ENCODE results near the gene TMEM44.

TMEM44 gene

GRCh38 chr3:194552327-194552949, 80.8 kb downstream of the TMEM44 start:
- H2BK12ac ChIP-seq (ENCODE audit: low read length) = no peak overlapping the region
- H3K9me3 ChIP-seq (ENCODE audit: insufficient read depth, low read depth, low read length) = no peaks in the 10 kb centered on the region
- H3K79me1 ChIP-seq (ENCODE audit: low read length) = no peaks in the 10 kb centered on the region
- H3K4me3 ChIP-seq (ENCODE audit: low read depth, low read length) = no peak overlapping the region
- H4K91ac ChIP-seq (ENCODE audit: low read depth, low read length) = no peak overlapping the region
- no peak overlapping the region for H4K12ac ChIP-seq (ENCODE audit: low read depth, low read length)
- no peak overlapping the region for H2BK5ac ChIP-seq (ENCODE audit: low read depth, low read length, poor library complexity)
- no peak overlapping the region for H3K18ac ChIP-seq (ENCODE audit: low read length)
- no peak overlapping the region for H3K14ac ChIP-seq (ENCODE audit: low read length)
- H3K36me3 ChIP-seq (ENCODE audit: control insufficient read depth in 1 of 2, insufficient read depth in 2 of 2, low read length in 2 of 2) = no peaks in the 10 kb centered on the region
- no peak for DNase-seq
- no peaks in the 10 kb centered on the region for H3K27me3 ChIP-seq (ENCODE audit: insufficient read depth, low read length)
- no peak overlapping the region for H3K9ac ChIP-seq (ENCODE audit: low read length)
- H4K8ac ChIP-seq (ENCODE audit: low read depth, low read length) = no peak overlapping the region
- H3K79me2 ChIP-seq (ENCODE audit: control insufficient read depth, insufficient read depth, low read length, poor library complexity) = no peaks in the 10 kb centered on the region
- no peak overlapping the region for H3K4ac ChIP-seq (ENCODE audit: low read depth, low read length)
- H3K4me2 ChIP-seq (ENCODE audit: low read length) = no peak overlapping the region
- H3K27ac ChIP-seq (ENCODE audit: low read depth, low read length) = no peak overlapping the region
- no peak overlapping the region for H2AFZ ChIP-seq (ENCODE audit: insufficient read depth, low read length, poor library complexity)
- no peaks in the 10 kb centered on the region for H3K4me1 ChIP-seq (ENCODE audit: control insufficient read depth in 1 of 2, insufficient read depth in 2 of 2, low read length in 2 of 2)
- H2BK120ac ChIP-seq (ENCODE audit: insufficient read depth, low read length, poor library complexity) = no peak overlapping the region
- no peak overlapping the region for H2AK5ac ChIP-seq (ENCODE audit: low read length)
- H3K23ac ChIP-seq (ENCODE audit: low read length) = no peak overlapping the region
- no CpG with 5 or more reads among the region's 8 CpGs for WGBS (ENCODE audit: extremely low coverage, insufficient coverage, insufficient read length)

GRCh38 chr3:194549853-194550252, 83.4 kb downstream of the TMEM44 start:
- no peak overlapping the region for H2AK5ac ChIP-seq (ENCODE audit: low read length)
- no peak overlapping the region for H3K4me3 ChIP-seq (ENCODE audit: low read depth, low read length)
- H3K79me1 ChIP-seq (ENCODE audit: low read length) = no peaks in the 10 kb centered on the region
- H2AFZ ChIP-seq (ENCODE audit: insufficient read depth, low read length, poor library complexity) = no peak overlapping the region
- no peak overlapping the region for H3K23ac ChIP-seq (ENCODE audit: low read length)
- no CpG with 5 or more reads among the region's 9 CpGs for WGBS (ENCODE audit: extremely low coverage, insufficient coverage, insufficient read length)
- no peak overlapping the region for H3K27ac ChIP-seq (ENCODE audit: low read depth, low read length)
- H3K4me2 ChIP-seq (ENCODE audit: low read length) = no peak overlapping the region
- no peak overlapping the region for H3K4ac ChIP-seq (ENCODE audit: low read depth, low read length)
- no peak overlapping the region for H4K12ac ChIP-seq (ENCODE audit: low read depth, low read length)
- H3K18ac ChIP-seq (ENCODE audit: low read length) = no peak overlapping the region
- no peak overlapping the region for H3K9ac ChIP-seq (ENCODE audit: low read length)
- no peak for DNase-seq
- no peaks in the 10 kb centered on the region for H3K4me1 ChIP-seq (ENCODE audit: control insufficient read depth in 1 of 2, insufficient read depth in 2 of 2, low read length in 2 of 2)
- no peak overlapping the region for H4K8ac ChIP-seq (ENCODE audit: low read depth, low read length)
- H3K36me3 ChIP-seq (ENCODE audit: control insufficient read depth in 1 of 2, insufficient read depth in 2 of 2, low read length in 2 of 2) = no peaks in the 10 kb centered on the region
- H3K9me3 ChIP-seq (ENCODE audit: insufficient read depth, low read depth, low read length) = peaks cover 1% of the 10 kb centered on the region
- H3K79me2 ChIP-seq (ENCODE audit: control insufficient read depth, insufficient read depth, low read length, poor library complexity) = no peaks in the 10 kb centered on the region
- H2BK12ac ChIP-seq (ENCODE audit: low read length) = no peak overlapping the region
- no peak overlapping the region for H2BK120ac ChIP-seq (ENCODE audit: insufficient read depth, low read length, poor library complexity)
- H2BK5ac ChIP-seq (ENCODE audit: low read depth, low read length, poor library complexity) = no peak overlapping the region
- no peak overlapping the region for H4K91ac ChIP-seq (ENCODE audit: low read depth, low read length)
- no peak overlapping the region for H3K14ac ChIP-seq (ENCODE audit: low read length)
- no peaks in the 10 kb centered on the region for H3K27me3 ChIP-seq (ENCODE audit: insufficient read depth, low read length)

- no peak overlapping the region for H2BK5ac ChIP-seq (ENCODE audit: low read depth, low read length, poor library complexity)
- WGBS (ENCODE audit: extremely low coverage, insufficient coverage, insufficient read length) = no CpG with 5 or more reads among the region's 16 CpGs
- H3K18ac ChIP-seq (ENCODE audit: low read length) = no peak overlapping the region
Measured at GRCh38 chr3:194548346-194549321, 84.6 kb downstream of the TMEM44 start.

GRCh38 chr3:194547042-194547441, 86.2 kb downstream of the TMEM44 start:
- Histone ChIP-seq H2AK5ac (ENCODE audit: low read length) (no peak overlapping the region), H2BK12ac (ENCODE audit: low read length) (no peak overlapping the region), H3K18ac (ENCODE audit: low read length) (no peak overlapping the region), H3K4me3 (ENCODE audit: low read depth, low read length) (no peak overlapping the region), H3K36me3 (ENCODE audit: control insufficient read depth in 1 of 2, insufficient read depth in 2 of 2, low read length in 2 of 2) (no peaks in the 10 kb centered on the region), H3K4me2 (ENCODE audit: low read length) (no peak overlapping the region), H2AFZ (ENCODE audit: insufficient read depth, low read length, poor library complexity) (no peak overlapping the region), H3K79me1 (ENCODE audit: low read length) (no peaks in the 10 kb centered on the region), H3K9me3 (ENCODE audit: insufficient read depth, low read depth, low read length) (peaks cover 1% of the 10 kb centered on the region), H4K8ac (ENCODE audit: low read depth, low read length) (no peak overlapping the region), H4K91ac (ENCODE audit: low read depth, low read length) (no peak overlapping the region), H3K23ac (ENCODE audit: low read length) (no peak overlapping the region), H4K12ac (ENCODE audit: low read depth, low read length) (no peak overlapping the region), H3K27ac (ENCODE audit: low read depth, low read length) (no peak overlapping the region), H3K27me3 (ENCODE audit: insufficient read depth, low read length) (no peaks in the 10 kb centered on the region), H2BK120ac (ENCODE audit: insufficient read depth, low read length, poor library complexity) (no peak overlapping the region), H3K4me1 (ENCODE audit: control insufficient read depth in 1 of 2, insufficient read depth in 2 of 2, low read length in 2 of 2) (no peaks in the 10 kb centered on the region), H3K14ac (ENCODE audit: low read length) (no peak overlapping the region), H2BK5ac (ENCODE audit: low read depth, low read length, poor library complexity) (no peak overlapping the region), H3K4ac (ENCODE audit: low read depth, low read length) (no peak overlapping the region), H3K9ac (ENCODE audit: low read length) (no peak overlapping the region), H3K79me2 (ENCODE audit: control insufficient read depth, insufficient read depth, low read length, poor library complexity) (no peaks in the 10 kb centered on the region)
- whole genome bisulfite sequencing (ENCODE audit: extremely low coverage, insufficient coverage, insufficient read length) = no CpG with 5 or more reads among the region's 3 CpGs
- DNase-seq = no peak

More at GRCh38 chr3:194548346-194549321, 84.6 kb downstream of the TMEM44 start:
- Histone ChIP-seq H2BK120ac (ENCODE audit: insufficient read depth, low read length, poor library complexity) (no peak overlapping the region), H3K27me3 (ENCODE audit: insufficient read depth, low read length) (no peaks in the 10 kb centered on the region), H3K4ac (ENCODE audit: low read depth, low read length) (no peak overlapping the region), H3K23ac (ENCODE audit: low read length) (no peak overlapping the region), H2AFZ (ENCODE audit: insufficient read depth, low read length, poor library complexity) (no peak overlapping the region), H4K12ac (ENCODE audit: low read depth, low read length) (no peak overlapping the region), H4K91ac (ENCODE audit: low read depth, low read length) (no peak overlapping the region), H2BK12ac (ENCODE audit: low read length) (no peak overlapping the region), H3K4me2 (ENCODE audit: low read length) (no peak overlapping the region), H3K9ac (ENCODE audit: low read length) (no peak overlapping the region), H3K79me2 (ENCODE audit: control insufficient read depth, insufficient read depth, low read length, poor library complexity) (no peaks in the 10 kb centered on the region), H3K4me3 (ENCODE audit: low read depth, low read length) (no peak overlapping the region), H3K36me3 (ENCODE audit: control insufficient read depth in 1 of 2, insufficient read depth in 2 of 2, low read length in 2 of 2) (no peaks in the 10 kb centered on the region), H3K4me1 (ENCODE audit: control insufficient read depth in 1 of 2, insufficient read depth in 2 of 2, low read length in 2 of 2) (no peaks in the 10 kb centered on the region), H4K8ac (ENCODE audit: low read depth, low read length) (no peak overlapping the region), H3K27ac (ENCODE audit: low read depth, low read length) (no peak overlapping the region), H3K79me1 (ENCODE audit: low read length) (no peaks in the 10 kb centered on the region), H3K14ac (ENCODE audit: low read length) (no peak overlapping the region), H3K9me3 (ENCODE audit: insufficient read depth, low read depth, low read length) (peaks cover 1% of the 10 kb centered on the region), H2AK5ac (ENCODE audit: low read length) (no peak overlapping the region)
- no peak for DNase-seq

Measured in trophoblast cell (in vitro differentiated cells and primary cell).